NCI-H524 (cell line): Measurements from ENCODE around the gene SEMA5B.

Experiments
- DNase-seq, 2 experiments: peaks; one replicate each; lab custom pipeline; 2025; lab: John Stamatoyannopoulos, UW

Gene SEMA5B, protein sequence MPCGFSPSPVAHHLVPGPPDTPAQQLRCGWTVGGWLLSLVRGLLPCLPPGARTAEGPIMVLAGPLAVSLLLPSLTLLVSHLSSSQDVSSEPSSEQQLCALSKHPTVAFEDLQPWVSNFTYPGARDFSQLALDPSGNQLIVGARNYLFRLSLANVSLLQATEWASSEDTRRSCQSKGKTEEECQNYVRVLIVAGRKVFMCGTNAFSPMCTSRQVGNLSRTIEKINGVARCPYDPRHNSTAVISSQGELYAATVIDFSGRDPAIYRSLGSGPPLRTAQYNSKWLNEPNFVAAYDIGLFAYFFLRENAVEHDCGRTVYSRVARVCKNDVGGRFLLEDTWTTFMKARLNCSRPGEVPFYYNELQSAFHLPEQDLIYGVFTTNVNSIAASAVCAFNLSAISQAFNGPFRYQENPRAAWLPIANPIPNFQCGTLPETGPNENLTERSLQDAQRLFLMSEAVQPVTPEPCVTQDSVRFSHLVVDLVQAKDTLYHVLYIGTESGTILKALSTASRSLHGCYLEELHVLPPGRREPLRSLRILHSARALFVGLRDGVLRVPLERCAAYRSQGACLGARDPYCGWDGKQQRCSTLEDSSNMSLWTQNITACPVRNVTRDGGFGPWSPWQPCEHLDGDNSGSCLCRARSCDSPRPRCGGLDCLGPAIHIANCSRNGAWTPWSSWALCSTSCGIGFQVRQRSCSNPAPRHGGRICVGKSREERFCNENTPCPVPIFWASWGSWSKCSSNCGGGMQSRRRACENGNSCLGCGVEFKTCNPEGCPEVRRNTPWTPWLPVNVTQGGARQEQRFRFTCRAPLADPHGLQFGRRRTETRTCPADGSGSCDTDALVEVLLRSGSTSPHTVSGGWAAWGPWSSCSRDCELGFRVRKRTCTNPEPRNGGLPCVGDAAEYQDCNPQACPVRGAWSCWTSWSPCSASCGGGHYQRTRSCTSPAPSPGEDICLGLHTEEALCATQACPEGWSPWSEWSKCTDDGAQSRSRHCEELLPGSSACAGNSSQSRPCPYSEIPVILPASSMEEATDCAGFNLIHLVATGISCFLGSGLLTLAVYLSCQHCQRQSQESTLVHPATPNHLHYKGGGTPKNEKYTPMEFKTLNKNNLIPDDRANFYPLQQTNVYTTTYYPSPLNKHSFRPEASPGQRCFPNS

DNA sequence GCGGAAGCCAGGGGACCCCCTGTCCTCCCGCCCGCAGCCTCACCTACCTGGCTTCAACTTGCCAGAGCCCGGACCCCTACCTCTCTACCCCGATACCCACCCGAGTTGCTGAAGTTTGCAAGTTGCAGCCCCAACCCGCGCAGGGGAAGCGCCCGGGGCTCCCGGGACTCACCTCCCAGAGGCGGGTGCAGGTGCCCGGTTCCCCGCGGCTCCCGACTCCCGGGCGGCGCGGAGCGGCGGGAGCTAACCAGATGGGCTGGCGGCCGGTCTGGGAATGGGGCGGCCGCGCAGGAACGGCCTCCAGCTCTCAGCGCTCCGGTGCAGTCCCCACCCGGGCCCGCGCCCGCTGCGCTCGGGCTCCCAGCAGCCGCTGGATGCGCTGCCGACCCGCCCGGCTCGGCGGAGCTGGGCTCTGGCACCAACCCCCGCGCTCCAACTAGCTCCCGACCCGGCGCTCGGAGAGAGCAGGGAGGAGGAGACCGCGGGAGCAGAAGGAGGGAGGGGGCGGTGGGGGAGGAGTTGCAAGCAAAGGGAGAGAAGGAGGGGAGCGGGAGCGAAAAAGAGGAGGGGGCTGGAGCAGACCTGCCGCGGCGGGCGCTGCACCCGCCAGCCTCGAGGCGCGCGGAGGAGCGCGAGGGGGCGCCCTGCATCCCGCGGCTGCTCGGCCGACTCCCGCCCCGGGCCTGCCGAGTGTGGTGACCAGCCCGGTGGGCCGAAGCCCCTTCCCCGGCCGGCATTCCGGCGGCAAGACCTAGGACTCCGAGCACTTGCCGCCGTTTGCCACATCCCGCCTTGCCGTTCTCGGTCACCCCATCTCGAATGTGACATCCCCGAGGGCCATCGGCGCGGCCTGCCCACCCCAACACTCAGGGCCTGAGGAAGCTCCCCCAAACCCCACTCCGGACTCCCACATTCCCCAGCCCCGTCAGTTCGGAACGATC, at the start of gene SEMA5B:
TSS of gene SEMA5B (minus strand) at position 472 of the 941 bp plus-strand sequence. CDS start 66,500 bp downstream, outside the sequence.
- DNase-seq = peak; percentile 64 to 82

DNA sequence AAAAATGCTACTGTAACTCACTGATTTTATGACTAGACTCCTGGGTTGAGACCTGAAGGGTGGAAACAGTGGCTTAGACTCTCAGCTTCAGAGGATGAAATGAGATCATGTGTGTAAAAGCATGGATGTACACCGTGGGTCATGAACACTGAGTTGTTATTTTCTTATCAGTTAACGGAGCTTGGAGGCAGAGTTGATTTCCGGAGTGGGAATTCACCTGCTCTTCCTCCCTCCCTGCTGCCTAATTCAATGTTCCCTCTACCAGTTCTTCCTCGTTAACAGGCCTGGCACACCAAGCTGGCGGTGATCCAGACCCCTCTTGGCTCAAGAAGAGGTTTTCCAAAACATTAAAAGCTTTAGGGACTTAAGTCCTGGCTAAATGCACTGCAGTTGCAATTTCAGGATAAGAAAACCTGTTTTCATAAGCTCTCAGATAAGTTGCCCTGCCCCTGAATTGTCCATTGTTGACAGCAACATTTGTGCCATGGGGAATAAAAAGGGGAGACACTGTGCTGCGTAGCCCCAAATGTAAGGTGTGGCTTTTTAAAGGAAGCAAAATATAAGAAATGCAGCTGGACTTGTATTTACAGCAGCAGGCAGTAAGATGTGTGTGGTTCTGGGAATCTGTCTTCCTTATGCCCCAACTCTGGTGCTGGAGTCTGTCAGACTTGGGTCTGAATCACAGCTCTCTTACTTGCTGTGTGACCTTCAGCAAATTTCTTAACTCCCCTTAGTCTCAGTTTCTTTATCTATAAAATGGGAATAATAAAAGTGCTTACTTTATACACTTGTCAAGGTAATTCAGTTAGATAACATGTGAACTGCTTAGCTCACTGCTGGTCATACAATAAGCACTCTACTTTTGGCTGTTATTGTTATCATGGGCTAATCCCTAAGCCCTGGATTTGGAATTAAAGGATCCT, 49.2 kb upstream of the SEMA5B start:
- DNase-seq = peak; percentile 92 to 95

DNA sequence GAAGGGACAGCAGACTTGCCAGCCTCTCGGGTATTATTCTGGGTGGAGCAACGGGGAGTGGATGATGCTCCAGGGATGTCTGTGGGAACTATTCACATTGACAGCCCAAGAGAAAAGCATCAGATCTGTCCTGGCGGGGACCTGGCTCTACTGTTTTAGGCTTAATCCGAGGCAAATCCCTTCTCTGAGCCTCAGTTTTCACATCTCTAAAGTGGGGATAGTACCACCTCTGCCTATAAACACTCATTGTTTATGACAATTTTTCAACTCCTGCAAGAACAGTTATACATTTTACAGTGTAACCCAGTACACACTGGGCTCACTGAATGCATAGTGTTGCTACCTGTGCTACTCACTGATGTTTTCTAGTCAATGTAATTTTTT, 48.5 kb upstream of the SEMA5B start:
- no peak for DNase-seq

DNA sequence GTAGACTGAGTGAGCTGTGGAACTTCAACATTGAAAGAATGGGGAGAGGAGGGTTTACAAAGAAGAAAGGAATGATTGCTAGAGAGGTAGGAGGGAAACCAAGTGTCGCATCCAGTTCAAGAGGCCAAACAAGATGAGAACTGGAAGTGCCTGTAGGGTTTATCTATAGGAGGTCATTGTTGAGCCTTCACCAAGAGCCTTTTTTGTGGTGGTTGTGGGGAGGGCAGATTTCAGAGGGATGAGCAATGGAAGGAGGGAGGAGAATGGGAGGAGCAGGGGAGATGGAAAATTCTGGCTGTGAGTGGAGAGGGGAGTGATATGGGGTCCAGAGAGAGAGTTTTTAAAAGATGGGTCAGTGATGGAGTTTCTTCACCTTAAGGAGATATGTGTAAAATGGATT, 47.8 kb upstream of the SEMA5B start:
- DNase-seq = no peak

DNA sequence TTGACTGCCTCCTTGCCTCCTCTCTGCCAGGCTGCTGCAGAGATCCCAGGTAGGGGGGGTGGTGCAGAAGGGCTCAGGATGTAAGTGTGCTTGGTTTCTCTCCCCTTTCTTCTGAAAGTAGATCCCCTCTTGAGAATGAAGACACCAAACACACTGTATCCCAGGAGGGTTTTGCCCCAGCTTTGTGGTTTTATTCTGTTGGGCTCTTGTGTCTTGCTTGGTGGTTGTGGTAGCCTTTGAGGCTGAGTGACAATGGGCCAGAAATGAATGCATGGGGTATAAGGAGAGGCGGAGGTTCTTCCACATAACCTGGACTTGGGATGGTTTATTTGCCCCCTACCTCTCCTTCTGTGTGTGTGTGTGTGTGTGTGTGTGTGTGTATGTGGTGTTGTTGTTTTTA, 45.0 kb upstream of the SEMA5B start:
- no peak for DNase-seq

DNA sequence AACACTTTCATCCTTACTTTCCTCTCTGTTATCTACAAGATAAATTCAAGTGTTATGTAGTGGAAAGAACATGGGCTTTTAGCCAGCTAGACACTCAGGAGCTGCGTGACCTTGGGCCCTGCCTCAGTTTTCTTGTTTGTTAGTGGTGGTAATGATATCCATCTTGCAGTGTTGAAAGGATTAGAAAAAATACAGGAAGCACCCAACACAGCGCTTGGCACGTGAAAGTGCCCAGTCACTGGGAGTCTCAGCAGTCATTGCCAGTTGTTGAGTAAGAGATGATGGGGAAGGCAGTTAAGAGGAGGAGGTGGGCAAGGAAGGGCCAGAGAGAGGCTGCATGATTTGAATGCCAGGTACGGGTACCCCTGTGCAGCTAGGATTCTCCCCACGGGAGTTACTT, 44.6 kb upstream of the SEMA5B start:
- DNase-seq = no peak

DNA sequence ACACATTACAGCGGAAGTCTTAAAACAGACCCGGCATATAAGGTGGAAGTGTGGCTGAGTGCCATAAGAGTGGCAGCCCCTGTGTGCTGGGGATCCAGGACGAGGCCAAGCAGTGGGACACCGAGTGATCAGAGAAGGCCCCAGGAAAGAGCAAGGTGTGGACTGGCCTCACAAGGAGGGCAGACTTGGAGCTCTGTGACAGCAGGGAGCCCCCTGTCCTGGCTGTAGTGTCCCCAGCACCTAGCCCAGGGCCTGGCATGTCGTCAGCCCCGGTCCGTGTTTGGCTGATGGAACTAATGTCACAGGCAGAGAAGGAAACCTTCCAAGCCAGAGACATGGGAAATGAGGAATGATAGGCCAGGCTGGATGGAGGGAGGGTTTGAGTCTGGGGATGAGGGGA, 44.0 kb upstream of the SEMA5B start:
- no peak for DNase-seq

DNA sequence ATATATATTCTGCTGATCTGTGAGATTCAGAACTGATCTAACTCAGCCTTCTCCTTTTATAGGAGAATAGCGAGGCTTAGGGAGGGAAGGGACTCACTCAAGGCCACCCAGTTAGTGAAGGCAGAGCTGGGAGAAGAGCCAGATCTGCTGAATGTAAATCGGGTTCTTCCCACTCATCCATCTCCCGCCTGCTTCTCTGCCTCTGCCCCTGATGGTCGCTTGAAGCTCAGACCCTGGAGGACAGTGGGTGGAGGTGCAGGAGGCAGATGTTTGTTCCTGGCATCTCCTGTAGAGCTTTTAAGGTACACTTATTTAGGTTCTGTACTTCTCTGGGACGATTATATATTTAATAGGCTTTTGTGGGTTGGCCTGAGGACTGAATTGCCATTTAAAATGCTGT, 43.6 kb upstream of the SEMA5B start:
- peak; percentile 66 to 80 for DNase-seq

DNA sequence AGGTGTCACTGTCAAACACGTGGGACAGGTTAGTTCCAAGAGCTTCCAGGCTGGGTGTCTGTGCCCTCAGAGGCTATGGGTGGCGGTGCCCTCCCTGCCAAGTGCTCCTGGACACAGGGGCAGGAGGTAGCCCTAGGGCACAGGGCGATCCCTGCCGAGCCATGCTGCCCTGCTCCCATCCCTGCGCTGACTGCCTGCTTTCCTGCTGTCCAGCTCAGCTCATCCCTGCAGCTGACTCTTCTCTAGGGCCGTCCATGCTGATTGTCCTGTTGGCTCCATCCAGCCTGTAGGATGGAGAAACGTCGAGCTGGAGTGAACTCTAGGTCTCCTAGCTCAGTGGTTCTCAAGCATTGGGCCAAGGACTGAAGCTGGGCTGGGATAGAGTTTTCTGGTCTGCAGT, 42.9 kb upstream of the SEMA5B start:
- DNase-seq = no peak

DNA sequence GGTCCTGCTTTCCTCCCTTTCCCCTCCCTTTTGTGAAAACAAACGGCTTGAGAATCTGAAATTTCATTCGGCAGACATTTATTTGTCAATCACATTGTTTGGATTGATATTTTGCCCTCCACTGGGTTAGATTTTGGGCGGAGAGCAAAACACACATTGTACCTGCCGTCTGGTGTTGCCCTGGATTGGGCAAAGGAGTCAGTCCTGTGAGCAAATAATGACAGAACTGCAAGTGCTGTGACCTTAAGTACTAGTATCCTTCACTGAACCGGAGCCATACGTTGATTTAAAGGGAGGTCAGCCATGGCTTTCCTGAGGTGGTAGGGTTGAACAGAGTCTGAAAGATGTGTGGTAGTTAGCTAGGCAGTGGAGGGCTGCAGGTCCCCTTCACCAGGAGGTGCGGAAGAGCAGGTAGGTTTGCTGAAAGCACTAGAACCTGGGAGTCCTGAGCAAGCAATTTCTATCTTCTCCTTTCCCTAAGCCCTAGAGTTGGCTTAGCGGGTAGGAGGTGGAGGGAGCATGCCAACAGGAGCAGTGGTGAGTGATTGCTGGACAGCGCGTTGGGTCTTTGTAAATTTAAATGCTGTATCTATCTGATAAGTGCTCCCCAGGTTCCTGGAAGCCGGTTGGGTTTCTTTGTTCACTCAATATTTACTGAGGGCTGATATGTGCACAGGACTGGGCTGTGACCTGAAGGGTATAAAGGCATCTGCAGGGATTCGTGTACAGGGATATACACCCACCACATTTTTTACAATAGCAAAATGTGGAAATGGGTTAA, 41.2 kb upstream of the SEMA5B start:
- DNase-seq = no peak

DNA sequence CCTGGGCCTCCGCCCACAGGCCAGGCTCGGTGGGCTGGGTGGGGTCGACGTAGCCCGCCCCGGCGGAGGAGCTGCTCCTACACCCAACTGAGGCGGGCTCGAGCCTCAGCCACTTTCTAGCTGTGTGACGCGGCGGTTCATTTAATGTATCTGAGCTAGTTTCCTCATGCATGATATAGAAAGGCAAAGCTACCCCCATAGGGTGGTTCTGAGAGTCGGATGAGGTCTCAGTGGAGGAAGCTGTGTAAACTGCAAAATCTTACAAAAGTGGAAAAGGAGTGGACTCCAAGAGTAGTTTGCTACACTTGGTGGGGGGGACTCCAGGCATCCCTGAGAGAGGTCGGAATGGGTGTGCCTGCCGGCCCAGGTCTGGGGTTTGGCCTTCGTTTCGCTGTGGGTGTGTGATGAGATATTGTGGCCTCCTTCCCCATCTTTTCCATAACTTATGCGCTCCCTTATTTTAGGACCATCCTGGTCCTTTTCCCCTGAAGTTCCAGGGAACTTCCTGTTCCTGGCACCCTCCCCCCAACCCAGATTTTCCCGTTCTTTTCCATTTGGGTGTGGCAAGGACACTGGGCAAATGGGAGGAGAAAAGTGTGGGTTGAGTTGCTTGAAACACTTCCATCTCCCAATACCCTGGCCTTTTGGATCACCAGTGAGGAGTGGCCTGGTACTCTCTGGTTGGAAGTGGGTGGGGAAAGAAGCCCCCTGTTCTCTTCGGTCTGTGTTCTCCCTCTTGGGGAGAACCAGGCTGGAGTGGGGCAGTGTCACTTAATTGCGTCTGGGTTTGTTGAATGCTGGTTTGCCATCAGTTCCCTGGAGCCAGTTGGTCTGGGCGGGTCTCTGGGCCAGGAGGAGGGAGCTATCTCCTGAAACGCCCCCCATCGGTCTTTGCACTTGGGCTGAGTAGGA, 40.4 kb upstream of the SEMA5B start:
- DNase-seq = peak; percentile 73 to 83

DNA sequence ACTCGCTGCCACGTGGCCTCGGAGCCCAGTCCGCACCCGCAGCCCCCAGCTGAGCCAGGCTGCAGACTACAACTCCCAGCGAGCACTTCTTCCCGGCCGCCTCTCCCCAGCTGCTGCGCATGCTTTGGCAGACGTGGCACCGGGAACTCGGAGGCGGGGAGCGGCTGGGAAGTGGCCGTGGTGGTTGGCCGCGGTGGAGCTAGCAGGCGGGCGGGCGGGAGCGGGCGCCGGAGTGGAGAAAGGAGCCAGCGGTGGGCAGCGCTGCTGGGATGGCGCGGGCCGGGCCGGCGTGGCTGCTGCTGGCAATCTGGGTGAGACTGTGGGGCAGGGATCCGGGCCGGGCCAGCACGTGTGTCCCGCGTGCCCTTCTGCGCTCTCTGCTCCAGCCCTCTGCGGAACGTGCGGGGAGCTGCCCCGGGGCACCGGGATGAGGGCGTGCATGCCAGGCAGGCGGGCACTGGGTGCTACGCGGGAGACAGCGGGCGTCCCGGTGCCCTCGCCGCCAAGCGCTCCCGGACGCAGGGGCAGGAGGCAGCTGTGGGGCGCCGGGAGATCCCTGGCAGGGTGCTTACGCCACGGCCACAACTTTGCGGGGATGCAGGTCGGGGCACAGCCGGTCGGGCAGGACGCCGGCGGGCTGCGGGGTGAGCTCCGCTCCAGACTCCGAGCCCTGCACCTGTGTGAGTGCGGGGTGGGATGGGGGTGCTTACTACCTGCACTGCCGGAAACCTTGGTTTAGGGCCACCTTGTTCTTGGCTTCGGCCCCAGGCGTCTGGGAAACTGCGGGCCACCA, 39.5 kb upstream of the SEMA5B start, which contains the start of gene PDIA5:
TSS of gene PDIA5 (plus strand) at position 130 of the 793 bp plus-strand sequence. CDS start at position 270, 140 bp downstream.
- peak; percentile 92 to 95 for DNase-seq

DNA sequence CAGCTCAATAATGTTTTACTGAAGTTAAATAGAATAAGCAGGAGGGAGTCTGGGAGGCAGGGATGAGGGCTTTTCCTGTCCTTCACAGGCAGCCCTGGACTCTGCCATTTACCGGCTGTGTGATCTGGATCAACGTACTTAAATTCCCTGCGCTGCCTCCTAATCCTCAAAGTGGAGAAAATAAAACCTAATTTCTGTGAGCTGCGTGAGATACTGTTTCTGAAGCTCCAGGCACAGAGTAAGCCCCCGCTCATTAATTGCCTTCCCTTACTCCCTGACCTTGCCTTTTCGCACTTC, 39.0 kb upstream of the SEMA5B start:
- DNase-seq = no peak

DNA sequence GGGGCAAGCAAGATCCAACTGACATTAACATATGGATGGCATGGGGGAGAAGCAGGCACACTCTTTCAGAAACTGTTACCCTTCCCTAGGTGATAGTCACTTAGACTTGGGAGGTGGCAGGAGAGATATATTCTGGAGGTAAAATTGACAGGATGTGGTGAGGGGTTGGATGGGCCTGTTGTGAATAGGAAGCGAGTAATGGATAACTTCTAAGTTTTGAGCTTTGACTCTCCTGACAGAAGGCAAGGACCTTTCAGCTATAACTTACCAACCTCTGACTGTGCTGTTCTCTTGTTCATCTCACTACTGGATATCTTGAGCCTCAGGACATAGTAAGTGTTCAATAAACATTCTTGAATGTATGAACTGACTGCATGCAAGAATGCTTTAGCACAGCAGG, 37.4 kb upstream of the SEMA5B start:
- DNase-seq = no peak

DNA sequence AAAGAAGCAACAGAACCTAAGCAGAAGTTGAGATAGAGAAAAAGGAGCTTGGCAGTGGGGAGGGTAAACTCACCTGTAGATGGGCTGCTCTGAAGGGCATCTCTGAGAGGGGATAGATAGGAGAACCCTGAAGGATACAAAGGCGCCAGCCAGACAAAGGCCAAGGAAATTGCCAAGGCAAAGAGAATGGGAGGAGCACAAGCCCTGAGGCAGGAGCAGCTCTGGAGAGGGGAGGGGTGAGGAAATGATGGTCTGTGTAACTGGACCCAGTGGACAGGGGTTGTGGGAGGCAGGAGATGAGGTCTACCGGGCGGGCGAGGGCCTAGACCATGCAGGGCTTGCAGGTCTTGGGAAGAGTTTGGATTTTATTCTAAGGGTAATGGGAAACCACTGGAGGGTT, 36.9 kb upstream of the SEMA5B start:
- no peak for DNase-seq

DNA sequence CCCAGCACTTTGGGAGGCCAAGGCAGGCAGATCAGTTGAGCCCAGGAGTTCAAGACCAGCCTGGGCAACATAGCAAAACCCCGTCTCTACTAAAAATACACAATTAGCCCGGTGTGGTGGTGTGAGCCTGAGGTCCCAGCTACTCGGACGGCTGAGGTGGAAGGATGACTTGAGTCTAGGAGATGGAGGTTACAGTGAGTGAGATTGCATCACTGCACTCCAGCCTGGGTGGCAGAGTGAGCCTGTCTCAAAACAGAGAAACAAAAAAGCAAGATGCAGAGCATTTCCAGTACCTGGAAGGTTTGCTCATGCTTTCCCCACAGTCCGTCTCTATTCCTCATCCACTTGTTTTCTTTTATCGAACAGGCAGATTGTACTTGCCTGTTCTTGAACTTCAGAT, 35.5 kb upstream of the SEMA5B start:
- no peak for DNase-seq

DNA sequence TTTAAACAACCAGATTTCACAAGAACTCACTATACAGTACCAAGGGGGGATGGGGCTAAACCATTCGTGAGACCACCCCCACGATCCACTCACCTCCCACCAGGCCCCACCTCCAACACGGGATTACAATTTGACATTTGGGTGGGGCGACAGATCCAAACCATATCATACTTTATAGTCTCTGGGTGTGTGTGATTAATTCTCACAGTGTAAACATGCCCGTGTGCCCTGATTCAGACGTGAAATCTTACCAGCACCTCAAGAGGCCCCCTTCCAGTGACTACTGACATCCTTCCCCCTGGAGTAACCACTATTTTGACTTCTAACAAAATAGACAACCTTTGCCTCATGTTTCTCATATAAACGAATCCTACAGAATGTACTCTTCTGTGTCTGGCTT, 34.3 kb upstream of the SEMA5B start:
- no peak for DNase-seq

DNA sequence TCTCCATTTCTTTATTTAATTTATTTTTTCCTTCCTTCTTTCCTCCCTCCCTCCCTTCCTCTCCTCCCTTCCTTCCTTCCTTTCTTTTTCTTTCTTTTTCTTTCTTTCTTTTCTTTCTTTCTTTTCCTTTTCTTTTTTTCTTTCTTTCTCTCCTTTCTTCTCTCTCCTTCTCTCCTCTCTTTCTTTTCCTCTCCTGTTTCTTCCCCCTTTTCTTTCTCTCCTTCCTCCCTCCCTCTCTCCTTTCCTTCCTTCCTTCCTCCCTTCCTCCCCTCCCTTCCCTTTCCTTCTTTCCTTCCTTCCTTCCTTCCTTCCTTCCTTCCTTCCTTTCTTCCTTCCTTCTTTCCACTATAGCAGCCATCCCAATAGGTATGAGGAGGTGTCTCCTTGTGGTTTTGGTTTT, 32.5 kb upstream of the SEMA5B start:
- no peak for DNase-seq
